HL-60/S4 (cell line): ENCODE measurements around the gene ALKBH5.

ENCODE experiments used
- in situ Hi-C: fragments of 300-500 bp; cut with MboI; formaldehyde crosslinking; loops from 2 replicates; pipeline ENCODE4 v1.14.3; 2022; ENCODE audit warnings: low sequenced_read_pairs

ALKBH5 gene

GRCh38 chr17:18257982-18258355, 74.3 kb downstream of the ALKBH5 start:
- in situ Hi-C loops: no loop called here

DNA sequence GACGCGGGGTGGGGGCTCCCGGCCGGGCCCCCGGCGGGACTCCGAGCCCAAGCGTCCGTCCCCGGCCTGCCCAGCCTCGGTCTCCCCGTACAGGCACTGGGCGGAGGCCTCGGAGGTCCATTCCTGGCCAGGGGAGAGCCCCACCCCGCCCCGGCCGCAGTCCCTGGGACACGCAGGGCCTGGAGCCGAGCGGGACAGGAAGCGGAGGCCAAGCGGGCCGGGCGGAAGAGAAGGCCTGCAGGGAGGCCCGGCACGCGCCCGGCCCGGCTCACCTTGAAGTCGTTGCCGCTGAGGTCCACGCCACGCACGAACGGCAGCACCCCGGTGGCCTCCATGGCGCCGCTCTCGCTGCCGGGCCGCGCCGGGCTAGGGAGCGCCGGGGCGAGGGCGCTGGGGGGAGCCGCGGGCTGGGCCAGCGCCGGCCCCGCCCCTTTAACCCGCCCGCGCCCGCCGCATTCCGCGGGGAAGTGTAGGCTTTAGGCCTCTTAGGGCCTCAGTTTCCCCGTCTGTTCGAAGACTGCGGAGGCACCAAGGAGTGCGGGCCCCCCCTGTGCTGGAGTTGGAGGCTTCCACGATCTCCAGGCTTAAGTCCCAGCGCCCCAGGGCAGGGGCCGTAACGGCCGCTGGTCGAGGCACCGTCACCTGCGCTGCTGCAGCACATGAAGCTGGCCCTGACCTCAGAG, 74.9 kb downstream of the ALKBH5 start, which contains the start of gene FLII:
FLII (minus strand) TSS at position 383 of the 683 bp plus-strand sequence; CDS start at position 335, 48 bp downstream.
- in situ Hi-C loops: no loop called here
